Liver (tissue), 9 donors: ENCODE data around the gene CD59. TPM values are rescaled to one million over a fixed set of nuclear protein-coding genes. Genes with fewer than 3 reads are reported as not detected.

ENCODE experiments used
- DNase-seq: peaks from one replicate; pipeline ENCODE4 v3.0.0-alpha.2; 2017; ENCODE audit warnings: low spot score
- H3K27ac ChIP-seq, 2 donors: one replicate each; pipeline ENCODE4 v1.7.0; 2013; ENCODE audit warnings: inconsistent platforms in 2 of 2, low read length in 2 of 2, control low read depth in 1 of 2, low read depth in 1 of 2, mild to moderate bottlenecking in 1 of 2
- H3K27me3 ChIP-seq, 4 donors: one replicate each; pipeline versions ENCODE4 v1.6.1 to v1.7.0; 2013; ENCODE audit warnings: low read length in 3 of 4, inconsistent platforms in 1 of 4, mild to moderate bottlenecking in 1 of 4, moderate library complexity in 1 of 4; ENCODE audit not compliant: control insufficient read depth in 4 of 4, insufficient read depth in 4 of 4
- H3K36me3 ChIP-seq, 4 donors: one replicate each; pipeline versions ENCODE4 v1.6.1 to v1.7.0; 2013; ENCODE audit warnings: low read length in 3 of 4, mild to moderate bottlenecking in 3 of 4, low read depth in 1 of 4, moderate library complexity in 1 of 4; ENCODE audit not compliant: control insufficient read depth in 4 of 4, insufficient read depth in 3 of 4
- H3K4me1 ChIP-seq, 4 donors: one replicate each; pipeline versions ENCODE4 v1.6.1 to v1.7.0; 2013; ENCODE audit warnings: low read length in 3 of 4, mild to moderate bottlenecking in 3 of 4, moderate library complexity in 1 of 4; ENCODE audit not compliant: control insufficient read depth in 4 of 4, insufficient read depth in 4 of 4
- H3K4me3 ChIP-seq, 3 donors: one replicate each; pipeline versions ENCODE4 v1.6.1 to v1.7.0; 2013; ENCODE audit warnings: low read length in 3 of 3, control low read depth in 1 of 3, low read depth in 1 of 3, mild to moderate bottlenecking in 1 of 3
- H3K9ac ChIP-seq, 2 donors: one replicate each; pipeline ENCODE4 v1.7.0; 2013; ENCODE audit warnings: low read length in 2 of 2, mild to moderate bottlenecking in 2 of 2, moderate library complexity in 2 of 2, control low read depth in 1 of 2, low read depth in 1 of 2
- H3K9me3 ChIP-seq, 4 donors: one replicate each; pipeline versions ENCODE4 v1.6.1 to v1.7.0; 2013; ENCODE audit warnings: low read length in 3 of 4; ENCODE audit not compliant: control insufficient read depth in 4 of 4
- CTCF ChIP-seq: fragments of 150-350 bp; IDR thresholded peaks from 2 replicates; pipeline ENCODE4 v1.5.1; 2017; ENCODE audit warnings: improper control_type of control experiment, low read depth, low read length; ENCODE audit not compliant: missing input control
- EGR1 ChIP-seq, 2 donors: IDR thresholded peaks; 2 replicates each; pipeline ENCODE4 v1.6.1; 2016 to 2018; ENCODE audit warnings: antibody characterized with exemption in 2 of 2, low read depth in 2 of 2
- FOXA1 ChIP-seq: IDR thresholded peaks from 2 replicates; pipeline ENCODE4 v1.6.1; 2016; ENCODE audit warnings: antibody characterized with exemption
- FOXA2 ChIP-seq: IDR thresholded peaks from 2 replicates; pipeline ENCODE4 v1.6.1; 2016; ENCODE audit warnings: antibody characterized with exemption
- GABPA ChIP-seq, 2 donors: IDR thresholded peaks in 1 of 2; conservative IDR thresholded peaks in 1 of 2; 2 replicates each; pipeline ENCODE4 v1.6.1; 2016; ENCODE audit warnings: antibody characterized with exemption in 2 of 2, mild to moderate bottlenecking in 1 of 2, moderate library complexity in 1 of 2
- HNF4G ChIP-seq: IDR thresholded peaks from 2 replicates; pipeline ENCODE4 v1.6.1; 2016; ENCODE audit warnings: antibody characterized with exemption
- JUND ChIP-seq, 2 donors: IDR thresholded peaks; 2 replicates each; pipeline ENCODE4 v1.6.1; 2016; ENCODE audit warnings: antibody characterized with exemption in 2 of 2
- NR2F2 ChIP-seq: IDR thresholded peaks from 2 replicates; pipeline ENCODE4 v1.6.1; 2016; ENCODE audit warnings: antibody characterized with exemption
- RAD21 ChIP-seq, 2 donors: IDR thresholded peaks; 2 replicates each; pipeline ENCODE4 v1.6.1; 2016; ENCODE audit warnings: antibody characterized with exemption in 2 of 2, mild to moderate bottlenecking in 2 of 2
- SP1 ChIP-seq: IDR thresholded peaks from 2 replicates; pipeline ENCODE4 v1.6.1; 2018; ENCODE audit warnings: antibody characterized with exemption, mild to moderate bottlenecking
- TAF1 ChIP-seq: conservative IDR thresholded peaks from 2 replicates; pipeline ENCODE4 v1.6.1; 2016; ENCODE audit warnings: antibody characterized with exemption, mild to moderate bottlenecking
- YY1 ChIP-seq: IDR thresholded peaks from 2 replicates; pipeline ENCODE4 v1.6.1; 2016; ENCODE audit warnings: antibody characterized with exemption, mild to moderate bottlenecking
- WGBS: extraction: QIAGEN DNeasy Blood & Tissue Kit; methylation state at CpG from one replicate; pipeline ENCODE4 v1.1.7; 2013; 5-methylcytosine and 5-hydroxymethylcytosine counted together
- polyA plus RNA-seq, 2 donors: library from polyadenylated mRNA; stranded (reverse) in 1 of 2; unstranded in 1 of 2; fragments of 200-250 nt in 1 of 2; fragments of >200 nt in 1 of 2; fragmentation: Nextera tagmentation in 1 of 2; extraction: Ambion mirVana in 1 of 2; gene quantifications; one replicate each; pipeline versions ENCODE4 v1.2.1 to v1.2.3, GENCODE V29; 2013 to 2015
- total RNA-seq, 2 donors: library from RNA; depleted of rRNA; stranded (reverse); fragments of >200 nt; gene quantifications; one replicate each; pipeline ENCODE4 v1.2.3, GENCODE V29; 2014
- TF ChIP-seq, protein P1 (sequence below): IDR thresholded peaks from 2 replicates; pipeline ENCODE4 v1.6.1; 2016; ENCODE audit warnings: antibody characterized with exemption, mild to moderate bottlenecking
- TF ChIP-seq, protein P2 (sequence below): IDR thresholded peaks from 2 replicates; pipeline ENCODE4 v1.6.1; 2016; ENCODE audit warnings: antibody characterized with exemption
- TF ChIP-seq, protein P3 (sequence below): IDR thresholded peaks from 2 replicates; pipeline ENCODE4 v1.6.1; 2016; ENCODE audit warnings: antibody characterized with exemption
- TF ChIP-seq, protein P4 (sequence below): IDR thresholded peaks from 2 replicates; pipeline ENCODE4 v1.6.1; 2016; ENCODE audit warnings: antibody characterized with exemption
- donor health status: healthy.
- donor health status: healthy.
- donor health status: healthy.
- donor health status: healthy.
- donor health status: healthy.

Gene CD59
- total and polyA plus RNA-seq, 4 donors = 74.2 to 181 (median 130) TPM

- Histone ChIP-seq H3K4me1 (peaks cover 8 to 45% (median 33%) of the 10 kb centered on the region in 4 donors), H3K4me3 (no peak overlapping the region)
- WGBS = 89% methylated on average over 4 of the region's 4 CpGs
Observed at GRCh38 chr11:33772300-33772699, 36.1 kb upstream of the CD59 start.

More at GRCh38 chr11:33772300-33772699, 36.1 kb upstream of the CD59 start:
- Histone ChIP-seq H3K9ac (no peak overlapping the region), H3K27me3 (no peaks in the 10 kb centered on the region), H3K36me3 (peaks cover 0 to 13% (median 5%) of the 10 kb centered on the region in 4 donors), H3K9me3 (no peaks in the 10 kb centered on the region), H3K27ac (no peak overlapping the region)
- TF ChIP-seq HNF4G (no peak), FOXA2 (no peak), YY1 (no peak), JUND (IDR thresholded peaks at IDR 0.05) (no peak), EGR1 (IDR thresholded peaks at IDR 0.05; ENCODE audit: low read depth in 2 of 2) (no peak), RAD21 (IDR thresholded peaks at IDR 0.05) (no peak), TAF1 (no peak), SP1 (no peak), CTCF (no peak), FOXA1 (no peak), NR2F2 (no peak), GABPA (IDR thresholded peaks at IDR 0.05 in 1 of 2, conservative IDR thresholded peaks at IDR 0.05 in 1 of 2) (no peak)
- TF ChIP-seq, protein P1, sequence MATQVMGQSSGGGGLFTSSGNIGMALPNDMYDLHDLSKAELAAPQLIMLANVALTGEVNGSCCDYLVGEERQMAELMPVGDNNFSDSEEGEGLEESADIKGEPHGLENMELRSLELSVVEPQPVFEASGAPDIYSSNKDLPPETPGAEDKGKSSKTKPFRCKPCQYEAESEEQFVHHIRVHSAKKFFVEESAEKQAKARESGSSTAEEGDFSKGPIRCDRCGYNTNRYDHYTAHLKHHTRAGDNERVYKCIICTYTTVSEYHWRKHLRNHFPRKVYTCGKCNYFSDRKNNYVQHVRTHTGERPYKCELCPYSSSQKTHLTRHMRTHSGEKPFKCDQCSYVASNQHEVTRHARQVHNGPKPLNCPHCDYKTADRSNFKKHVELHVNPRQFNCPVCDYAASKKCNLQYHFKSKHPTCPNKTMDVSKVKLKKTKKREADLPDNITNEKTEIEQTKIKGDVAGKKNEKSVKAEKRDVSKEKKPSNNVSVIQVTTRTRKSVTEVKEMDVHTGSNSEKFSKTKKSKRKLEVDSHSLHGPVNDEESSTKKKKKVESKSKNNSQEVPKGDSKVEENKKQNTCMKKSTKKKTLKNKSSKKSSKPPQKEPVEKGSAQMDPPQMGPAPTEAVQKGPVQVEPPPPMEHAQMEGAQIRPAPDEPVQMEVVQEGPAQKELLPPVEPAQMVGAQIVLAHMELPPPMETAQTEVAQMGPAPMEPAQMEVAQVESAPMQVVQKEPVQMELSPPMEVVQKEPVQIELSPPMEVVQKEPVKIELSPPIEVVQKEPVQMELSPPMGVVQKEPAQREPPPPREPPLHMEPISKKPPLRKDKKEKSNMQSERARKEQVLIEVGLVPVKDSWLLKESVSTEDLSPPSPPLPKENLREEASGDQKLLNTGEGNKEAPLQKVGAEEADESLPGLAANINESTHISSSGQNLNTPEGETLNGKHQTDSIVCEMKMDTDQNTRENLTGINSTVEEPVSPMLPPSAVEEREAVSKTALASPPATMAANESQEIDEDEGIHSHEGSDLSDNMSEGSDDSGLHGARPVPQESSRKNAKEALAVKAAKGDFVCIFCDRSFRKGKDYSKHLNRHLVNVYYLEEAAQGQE = no peak
- TF ChIP-seq, protein P2, sequence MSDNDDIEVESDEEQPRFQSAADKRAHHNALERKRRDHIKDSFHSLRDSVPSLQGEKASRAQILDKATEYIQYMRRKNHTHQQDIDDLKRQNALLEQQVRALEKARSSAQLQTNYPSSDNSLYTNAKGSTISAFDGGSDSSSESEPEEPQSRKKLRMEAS = no peak
- TF ChIP-seq, protein P3, sequence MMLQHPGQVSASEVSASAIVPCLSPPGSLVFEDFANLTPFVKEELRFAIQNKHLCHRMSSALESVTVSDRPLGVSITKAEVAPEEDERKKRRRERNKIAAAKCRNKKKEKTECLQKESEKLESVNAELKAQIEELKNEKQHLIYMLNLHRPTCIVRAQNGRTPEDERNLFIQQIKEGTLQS = no peak
- TF ChIP-seq, protein P4, sequence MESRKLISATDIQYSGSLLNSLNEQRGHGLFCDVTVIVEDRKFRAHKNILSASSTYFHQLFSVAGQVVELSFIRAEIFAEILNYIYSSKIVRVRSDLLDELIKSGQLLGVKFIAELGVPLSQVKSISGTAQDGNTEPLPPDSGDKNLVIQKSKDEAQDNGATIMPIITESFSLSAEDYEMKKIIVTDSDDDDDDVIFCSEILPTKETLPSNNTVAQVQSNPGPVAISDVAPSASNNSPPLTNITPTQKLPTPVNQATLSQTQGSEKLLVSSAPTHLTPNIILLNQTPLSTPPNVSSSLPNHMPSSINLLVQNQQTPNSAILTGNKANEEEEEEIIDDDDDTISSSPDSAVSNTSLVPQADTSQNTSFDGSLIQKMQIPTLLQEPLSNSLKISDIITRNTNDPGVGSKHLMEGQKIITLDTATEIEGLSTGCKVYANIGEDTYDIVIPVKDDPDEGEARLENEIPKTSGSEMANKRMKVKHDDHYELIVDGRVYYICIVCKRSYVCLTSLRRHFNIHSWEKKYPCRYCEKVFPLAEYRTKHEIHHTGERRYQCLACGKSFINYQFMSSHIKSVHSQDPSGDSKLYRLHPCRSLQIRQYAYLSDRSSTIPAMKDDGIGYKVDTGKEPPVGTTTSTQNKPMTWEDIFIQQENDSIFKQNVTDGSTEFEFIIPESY = no peak
- no peak for DNase-seq
